SJSA1 (cell line): ENCODE measurements around the gene BLTP2. TPM values are rescaled to one million over a fixed set of nuclear protein-coding genes. Genes with fewer than 3 reads are reported as not detected.

ENCODE experiments used
- DNase-seq, 2 experiments: peaks; one replicate each; pipeline ENCODE4 v3.0.0-alpha.2; 2015 to 2020; ENCODE audit warnings: low spot score in 2 of 2, low read depth in 1 of 2
- H3K27ac ChIP-seq: fragments of 250-450 bp; sonication (Bioruptor Pico); 2 replicates; pipeline ENCODE4 v1.5.1; 2020; ENCODE audit warnings: mild to moderate bottlenecking, moderate library complexity
- H3K27me3 ChIP-seq: fragments of 250-450 bp; sonication (Bioruptor Pico); replicated peaks from 2 replicates; pipeline ENCODE4 v1.5.1; 2020; ENCODE audit warnings: mild to moderate bottlenecking, moderate library complexity
- H3K36me3 ChIP-seq: fragments of 250-450 bp; sonication (Bioruptor Pico); 2 replicates; pipeline ENCODE4 v1.5.1; 2020; ENCODE audit warnings: mild to moderate bottlenecking
- H3K4me1 ChIP-seq: fragments of 250-450 bp; sonication (Bioruptor Pico); replicated peaks from 2 replicates; pipeline ENCODE4 v1.6.1; 2021; ENCODE audit warnings: mild to moderate bottlenecking
- H3K4me3 ChIP-seq: fragments of 250-450 bp; sonication (Bioruptor Pico); 2 replicates; pipeline ENCODE4 v1.5.1; 2020; ENCODE audit warnings: mild to moderate bottlenecking
- H3K9me3 ChIP-seq: fragments of 250-450 bp; sonication (Bioruptor Pico); replicated peaks from 2 replicates; pipeline ENCODE4 v1.5.1; 2020; ENCODE audit warnings: mild to moderate bottlenecking
- total RNA-seq: library from RNA; depleted of rRNA; stranded (reverse); fragments of >200 nt; shearing (Covaris generic); gene quantifications from 2 replicates; pipeline ENCODE4 v1.2.3, GENCODE V29; 2014; rRNA removed

BLTP2 gene
- 52.0 and 58.8 TPM in 2 replicates for total RNA-seq

DNA sequence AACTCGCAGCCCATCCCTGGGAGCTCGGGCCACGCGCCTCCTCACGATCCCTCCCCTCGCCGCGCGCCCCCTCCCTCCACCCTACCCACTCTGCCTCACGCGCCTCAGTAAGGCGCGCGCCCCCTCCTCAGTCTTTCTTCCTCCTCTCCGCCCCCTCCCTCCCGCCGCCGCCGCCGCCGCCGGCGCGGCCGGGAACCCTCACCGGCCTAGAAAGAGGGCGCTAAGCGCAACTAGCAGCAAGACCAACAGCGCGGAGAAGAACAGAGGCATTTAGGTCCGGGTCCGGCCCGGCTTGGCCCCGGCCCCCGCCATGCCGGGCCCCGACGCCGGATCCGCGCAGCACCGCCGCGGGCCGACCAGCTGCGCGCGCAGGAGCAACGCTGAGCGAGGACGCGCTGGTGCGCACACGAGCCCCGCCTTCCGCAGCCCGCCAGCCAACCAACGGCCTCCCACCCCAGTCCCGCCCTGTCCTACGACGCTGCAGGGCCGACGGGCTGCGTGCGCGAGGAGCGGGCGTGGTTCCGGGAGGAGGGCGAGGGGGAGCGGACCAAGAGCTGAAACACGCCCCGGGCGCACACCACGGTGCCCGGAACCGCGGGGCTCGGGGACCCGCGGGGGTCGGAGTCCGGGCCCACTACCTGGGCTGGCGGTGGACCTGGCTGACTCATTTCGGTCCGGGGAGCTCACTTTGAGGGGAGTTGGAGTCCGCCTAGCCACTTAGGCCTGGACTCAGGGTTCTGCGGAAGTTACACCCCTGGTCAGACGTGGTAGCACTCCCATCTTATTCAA, at the start of gene BLTP2:
Gene BLTP2, minus strand, starts transcription at position 372 of the 789 bp plus-strand sequence. Its CDS starts 102 bp downstream, at position 270.
- peak; percentile 87 to 95 for DNase-seq
- H3K27ac ChIP-seq: peak within 1 kb of the TSS; percentile 43
- H3K4me3 ChIP-seq: peak within 1 kb of the TSS; percentile 59
- peaks cover 15% of the 10 kb centered on the region for H3K4me1 ChIP-seq
- no peaks in the 10 kb centered on the region for H3K9me3 ChIP-seq
- H3K36me3 ChIP-seq: peaks cover 62% of the 10 kb centered on the region
- H3K27me3 ChIP-seq: no peaks in the 10 kb centered on the region

DNA sequence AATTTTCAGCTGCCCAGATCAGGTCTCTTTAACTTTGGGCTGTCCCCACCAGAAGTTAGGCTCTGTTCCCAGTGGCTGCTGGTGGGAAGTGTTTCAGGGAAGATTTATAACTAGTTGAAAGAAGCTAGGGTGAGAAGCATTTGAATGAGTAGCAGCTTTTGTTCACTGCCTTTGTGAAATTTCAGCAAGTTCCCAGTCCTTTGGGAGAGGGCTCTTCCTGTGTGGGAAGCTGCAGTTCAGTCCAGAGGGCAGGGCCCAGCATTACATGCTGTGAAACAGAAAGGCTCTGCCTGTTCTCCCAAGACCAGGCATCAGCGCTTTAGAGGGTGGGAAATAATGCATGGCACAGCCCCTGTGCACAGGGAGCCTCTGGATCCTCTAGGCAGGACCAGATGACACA, 48.9 kb upstream of the BLTP2 start:
- Histone ChIP-seq H3K27ac (no peak overlapping the region), H3K4me1 (no peaks in the 10 kb centered on the region), H3K27me3 (no peaks in the 10 kb centered on the region), H3K36me3 (peaks cover 91% of the 10 kb centered on the region), H3K9me3 (no peaks in the 10 kb centered on the region), H3K4me3 (no peak overlapping the region)
- DNase-seq: no peak

DNA sequence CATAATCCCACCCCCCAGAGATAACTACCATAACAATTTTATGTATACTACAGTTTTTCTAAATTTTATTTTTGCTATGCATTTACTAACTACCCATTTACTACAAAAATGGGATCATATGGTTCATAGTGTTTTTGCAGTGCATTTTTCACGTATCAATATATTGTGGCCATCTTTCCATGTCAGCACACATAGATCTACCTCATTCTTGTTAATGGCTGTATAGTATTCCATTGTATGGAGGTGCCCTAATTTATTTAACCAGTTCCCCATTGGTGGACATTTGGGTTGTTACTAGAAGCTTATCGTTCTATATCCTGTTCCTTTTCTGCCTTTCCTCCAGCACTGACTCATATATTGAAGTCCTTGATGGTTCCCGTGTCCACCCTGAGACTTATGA, 44.1 kb upstream of the BLTP2 start:
- Histone ChIP-seq H3K27me3 (no peaks in the 10 kb centered on the region), H3K27ac (no peak overlapping the region), H3K9me3 (no peaks in the 10 kb centered on the region), H3K4me1 (no peaks in the 10 kb centered on the region), H3K4me3 (no peak overlapping the region), H3K36me3 (peaks cover 89% of the 10 kb centered on the region)
- no peak for DNase-seq

DNA sequence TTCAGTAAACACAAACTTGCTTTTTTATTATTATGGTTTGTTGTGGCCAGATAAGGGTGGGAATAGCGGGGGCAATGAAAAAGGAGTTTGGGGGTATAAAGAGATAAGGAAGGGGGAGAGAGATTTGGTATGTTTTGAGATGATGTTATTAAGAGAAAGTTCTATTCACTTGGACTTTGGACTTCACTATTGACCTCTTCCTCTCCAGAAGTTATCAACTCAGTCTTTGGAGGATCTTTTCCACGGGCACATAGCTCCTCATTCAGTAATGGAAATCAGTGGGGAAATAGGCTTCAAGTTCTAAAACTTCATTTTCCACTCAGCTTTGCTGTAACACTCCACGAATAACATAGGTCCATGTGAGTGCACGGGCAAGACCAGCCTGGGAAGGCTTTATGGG, 43.5 kb upstream of the BLTP2 start:
- H3K27ac ChIP-seq: no peak overlapping the region
- DNase-seq: no peak
- H3K4me3 ChIP-seq: no peak overlapping the region
- H3K27me3 ChIP-seq: no peaks in the 10 kb centered on the region
- H3K9me3 ChIP-seq: no peaks in the 10 kb centered on the region
- no peaks in the 10 kb centered on the region for H3K4me1 ChIP-seq
- peaks cover 88% of the 10 kb centered on the region for H3K36me3 ChIP-seq

DNA sequence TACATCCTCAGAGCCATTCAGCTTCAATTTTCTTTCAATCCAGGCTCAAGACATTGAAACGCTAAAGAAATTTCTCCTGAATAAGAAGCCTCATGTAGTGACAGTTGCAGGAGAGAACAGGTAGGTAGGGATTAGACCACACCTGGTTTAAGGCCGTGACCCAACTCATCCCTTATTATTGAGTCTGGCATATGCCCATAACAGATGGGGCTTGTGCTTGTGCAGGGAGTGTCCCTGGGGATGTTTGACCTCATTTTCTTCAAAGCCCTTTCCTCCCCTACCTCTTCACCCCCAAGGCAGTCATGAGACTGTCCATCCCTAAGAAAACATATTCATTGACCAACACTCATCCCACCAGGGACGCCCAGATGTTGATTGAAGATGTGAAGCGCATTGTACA, 41.3 kb upstream of the BLTP2 start:
- H3K27me3 ChIP-seq: no peaks in the 10 kb centered on the region
- H3K4me3 ChIP-seq: no peak overlapping the region
- peaks cover 97% of the 10 kb centered on the region for H3K36me3 ChIP-seq
- no peaks in the 10 kb centered on the region for H3K4me1 ChIP-seq
- no peak for DNase-seq
- no peak overlapping the region for H3K27ac ChIP-seq
- H3K9me3 ChIP-seq: no peaks in the 10 kb centered on the region

DNA sequence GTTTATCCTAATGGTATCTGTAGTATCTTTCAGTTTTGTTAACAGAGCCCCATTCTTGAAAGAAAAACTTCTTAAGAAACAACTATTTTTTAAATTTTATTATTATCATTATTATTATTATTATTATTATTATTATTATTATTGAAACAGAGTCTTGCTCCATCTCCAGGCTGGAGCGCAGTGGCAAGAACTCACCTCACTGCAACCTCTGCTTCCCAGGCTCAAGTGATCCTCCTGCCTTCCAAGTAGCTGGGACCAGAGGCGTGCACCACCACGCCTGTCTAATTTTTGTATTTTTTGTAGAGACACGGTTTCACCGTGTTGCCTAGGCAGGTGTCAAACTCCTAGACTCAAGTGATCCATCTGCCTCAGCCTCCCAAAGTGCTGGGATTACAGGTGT, 40.4 kb upstream of the BLTP2 start:
- H3K36me3 ChIP-seq: peaks cover 97% of the 10 kb centered on the region
- H3K27ac ChIP-seq: no peak overlapping the region
- H3K27me3 ChIP-seq: no peaks in the 10 kb centered on the region
- H3K4me1 ChIP-seq: no peaks in the 10 kb centered on the region
- DNase-seq: no peak
- no peak overlapping the region for H3K4me3 ChIP-seq
- H3K9me3 ChIP-seq: no peaks in the 10 kb centered on the region

DNA sequence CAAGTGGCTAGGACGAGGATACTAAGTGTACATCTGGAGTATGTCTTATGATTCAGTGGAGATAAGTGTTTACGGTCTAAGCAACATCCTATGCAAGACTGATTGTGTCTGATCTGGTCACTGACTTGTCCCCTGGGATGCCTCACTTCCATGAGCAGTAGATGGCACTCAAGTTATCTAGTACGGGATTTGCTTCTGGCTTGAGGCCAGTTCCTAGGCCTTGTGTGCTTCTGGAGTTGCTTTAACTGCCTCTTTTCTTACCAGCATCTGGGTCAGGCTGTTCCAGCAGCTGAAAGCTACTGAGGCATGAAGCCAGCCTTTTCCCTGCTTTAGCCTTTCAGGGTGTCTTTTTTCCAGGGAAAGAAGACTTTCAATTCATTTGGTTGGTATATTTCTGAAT, 40.0 kb upstream of the BLTP2 start:
- H3K36me3 ChIP-seq: peaks cover 97% of the 10 kb centered on the region
- no peak overlapping the region for H3K27ac ChIP-seq
- no peaks in the 10 kb centered on the region for H3K9me3 ChIP-seq
- no peaks in the 10 kb centered on the region for H3K4me1 ChIP-seq
- DNase-seq: no peak
- H3K27me3 ChIP-seq: no peaks in the 10 kb centered on the region
- no peak overlapping the region for H3K4me3 ChIP-seq

DNA sequence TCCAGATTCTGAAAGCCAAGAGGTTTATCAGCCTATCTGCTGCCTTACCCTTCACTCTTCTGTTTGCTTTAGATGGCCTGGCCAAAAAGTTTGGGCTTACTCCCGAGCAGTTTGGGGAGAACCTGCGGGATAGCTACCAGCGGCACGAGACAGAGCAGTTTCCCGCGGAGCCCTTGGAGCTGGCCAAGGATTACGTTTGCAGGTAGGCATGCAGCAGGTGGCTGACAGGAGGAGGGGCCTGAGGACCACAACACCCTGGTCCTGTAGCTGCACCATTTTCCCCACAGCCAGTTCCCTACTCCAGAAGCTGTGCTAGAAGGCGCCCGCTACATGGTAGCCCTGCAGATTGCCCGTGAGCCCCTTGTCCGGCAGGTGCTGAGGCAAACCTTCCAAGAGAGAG, 37.7 kb upstream of the BLTP2 start:
- no peaks in the 10 kb centered on the region for H3K9me3 ChIP-seq
- no peak for DNase-seq
- H3K4me3 ChIP-seq: no peak overlapping the region
- no peaks in the 10 kb centered on the region for H3K27me3 ChIP-seq
- no peak overlapping the region for H3K27ac ChIP-seq
- H3K36me3 ChIP-seq: peaks cover 97% of the 10 kb centered on the region
- no peaks in the 10 kb centered on the region for H3K4me1 ChIP-seq

DNA sequence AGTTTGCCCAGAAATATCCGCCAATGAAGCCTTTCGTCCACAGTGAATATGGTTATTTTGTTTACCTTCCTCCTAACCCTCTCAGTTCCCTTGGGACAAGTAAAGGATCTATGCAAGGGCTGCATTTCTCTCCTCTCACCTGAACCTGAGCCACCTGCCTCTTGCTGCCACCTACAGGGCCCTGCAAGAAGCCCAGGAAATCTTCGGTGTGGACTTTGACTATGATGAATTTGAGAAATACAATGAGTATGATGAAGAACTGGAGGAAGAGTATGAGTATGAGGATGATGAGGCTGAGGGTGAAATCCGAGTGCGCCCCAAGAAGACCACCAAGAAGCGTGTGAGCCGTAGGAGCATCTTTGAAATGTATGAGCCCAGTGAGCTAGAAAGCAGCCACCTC, 31.0 kb upstream of the BLTP2 start:
- H3K36me3 ChIP-seq: peaks cover 100% of the 10 kb centered on the region

DNA sequence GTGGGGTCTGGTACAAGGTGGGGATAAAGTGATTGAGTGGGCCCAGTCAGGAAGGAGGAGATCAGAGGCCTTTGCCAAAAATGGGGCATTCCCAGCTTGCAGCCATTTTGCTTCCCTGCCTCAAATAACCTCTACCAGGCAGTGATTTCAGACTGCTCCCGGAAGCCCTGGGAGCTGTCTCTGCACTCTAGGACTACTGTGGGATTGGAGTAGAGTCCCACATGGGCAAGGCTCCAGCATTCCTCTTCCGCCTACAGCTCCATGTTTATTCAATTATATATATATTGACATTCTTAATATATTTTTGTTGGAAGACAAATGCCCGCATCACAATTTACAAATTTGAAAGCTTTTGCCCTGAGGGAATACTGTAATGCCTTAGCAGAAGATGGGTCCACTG, 30.5 kb upstream of the BLTP2 start:
- no peak overlapping the region for H3K4me3 ChIP-seq
- H3K9me3 ChIP-seq: no peaks in the 10 kb centered on the region
- H3K27ac ChIP-seq: no peak overlapping the region
- H3K4me1 ChIP-seq: no peaks in the 10 kb centered on the region
- peaks cover 97% of the 10 kb centered on the region for H3K36me3 ChIP-seq
- H3K27me3 ChIP-seq: no peaks in the 10 kb centered on the region
- DNase-seq: no peak

More for the DNA sequence above, 31.0 kb upstream of the BLTP2 start:
- Histone ChIP-seq H3K4me1 (no peaks in the 10 kb centered on the region), H3K4me3 (no peak overlapping the region), H3K27ac (no peak overlapping the region), H3K9me3 (no peaks in the 10 kb centered on the region), H3K27me3 (no peaks in the 10 kb centered on the region)
- DNase-seq: no peak

DNA sequence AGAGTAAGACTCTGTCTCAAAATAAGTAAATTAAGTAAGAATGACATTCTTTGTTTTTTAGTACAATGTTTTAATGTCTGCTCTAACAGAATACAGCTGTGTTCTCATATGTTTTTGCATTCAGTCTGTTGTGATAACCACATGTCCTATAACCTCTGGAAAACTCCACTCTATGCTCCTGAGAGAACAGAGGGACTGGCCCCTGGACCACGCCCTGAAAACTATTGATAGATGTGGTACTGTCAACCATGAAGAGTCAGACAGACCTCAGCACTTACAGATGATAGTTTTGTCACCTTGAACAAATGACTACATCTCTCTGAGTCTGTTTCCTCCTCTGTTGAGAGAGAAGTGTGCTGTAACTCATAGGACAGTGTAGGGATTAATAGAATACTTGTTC, 25.0 kb upstream of the BLTP2 start:
- Histone ChIP-seq H3K9me3 (no peaks in the 10 kb centered on the region), H3K4me3 (no peak overlapping the region), H3K36me3 (peaks cover 90% of the 10 kb centered on the region), H3K4me1 (no peaks in the 10 kb centered on the region), H3K27me3 (no peaks in the 10 kb centered on the region), H3K27ac (no peak overlapping the region)
- no peak for DNase-seq

DNA sequence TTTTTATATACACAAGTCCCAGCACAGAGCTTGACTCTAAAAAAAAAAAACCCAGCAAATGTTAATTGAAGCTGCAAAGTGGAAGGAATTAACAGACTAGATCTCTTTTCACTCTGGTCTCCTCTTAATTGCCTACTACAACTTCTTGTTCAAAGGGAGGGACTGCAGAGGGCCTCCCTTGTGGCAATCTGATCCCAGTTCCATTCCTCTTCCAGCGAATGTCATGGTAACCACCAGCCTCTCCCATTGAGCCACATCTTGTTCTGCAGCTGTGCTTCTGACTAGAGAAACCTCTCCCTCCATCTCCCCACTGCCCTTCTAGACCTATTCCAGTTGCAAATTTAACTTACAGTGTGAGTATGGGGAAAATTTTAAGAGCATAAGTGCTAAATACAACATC, 22.9 kb upstream of the BLTP2 start:
- no peaks in the 10 kb centered on the region for H3K27me3 ChIP-seq
- H3K36me3 ChIP-seq: peaks cover 86% of the 10 kb centered on the region
- no peak for DNase-seq
- H3K4me1 ChIP-seq: peaks cover 9% of the 10 kb centered on the region
- no peak overlapping the region for H3K4me3 ChIP-seq
- no peak overlapping the region for H3K27ac ChIP-seq
- H3K9me3 ChIP-seq: no peaks in the 10 kb centered on the region

DNA sequence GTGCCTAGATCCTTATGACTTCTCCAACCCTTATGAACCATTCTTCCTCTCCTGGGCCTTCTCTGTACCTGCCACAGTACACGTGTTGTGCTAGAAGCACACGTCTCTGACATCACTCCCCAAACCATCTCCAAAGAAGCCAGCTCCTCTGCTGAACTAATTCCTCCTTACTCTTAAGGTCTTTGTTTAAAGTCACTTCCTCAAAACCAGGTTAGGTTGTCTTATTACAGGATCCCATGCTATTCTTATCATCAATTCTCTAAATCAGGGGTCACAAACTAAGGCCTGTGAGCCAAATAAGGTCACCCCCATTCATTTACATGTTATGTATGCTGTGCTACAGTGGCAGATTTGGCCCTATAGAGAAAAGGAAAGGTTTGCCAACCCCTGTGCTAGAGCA, 21.0 kb upstream of the BLTP2 start:
- Histone ChIP-seq H3K4me3 (no peak overlapping the region), H3K27ac (no peak overlapping the region), H3K27me3 (no peaks in the 10 kb centered on the region), H3K36me3 (peaks cover 80% of the 10 kb centered on the region), H3K9me3 (no peaks in the 10 kb centered on the region), H3K4me1 (peaks cover 12% of the 10 kb centered on the region)
- DNase-seq: no peak

DNA sequence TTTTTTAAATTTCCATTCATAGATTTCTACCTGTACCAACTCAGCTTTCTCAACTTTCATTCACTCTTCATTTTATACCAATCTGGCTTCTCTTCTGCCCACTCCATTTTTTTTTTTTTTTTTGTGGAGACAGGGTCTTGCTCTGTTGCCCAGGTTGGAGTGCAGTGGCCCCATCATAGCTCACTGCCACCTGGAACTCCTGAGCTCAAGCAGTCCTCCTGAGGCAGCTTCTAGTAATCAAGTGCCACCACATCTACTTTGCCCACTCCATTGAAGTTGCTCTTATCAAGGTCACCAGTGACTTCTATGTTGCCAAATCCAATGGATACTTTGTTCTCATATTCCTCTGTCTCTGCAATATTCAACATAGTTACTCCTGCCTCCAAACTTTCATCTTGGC, 18.8 kb upstream of the BLTP2 start:
- no peaks in the 10 kb centered on the region for H3K27me3 ChIP-seq
- no peak for DNase-seq
- H3K4me3 ChIP-seq: no peak overlapping the region
- peaks cover 71% of the 10 kb centered on the region for H3K36me3 ChIP-seq
- peaks cover 17% of the 10 kb centered on the region for H3K4me1 ChIP-seq
- H3K9me3 ChIP-seq: no peaks in the 10 kb centered on the region
- no peak overlapping the region for H3K27ac ChIP-seq

DNA sequence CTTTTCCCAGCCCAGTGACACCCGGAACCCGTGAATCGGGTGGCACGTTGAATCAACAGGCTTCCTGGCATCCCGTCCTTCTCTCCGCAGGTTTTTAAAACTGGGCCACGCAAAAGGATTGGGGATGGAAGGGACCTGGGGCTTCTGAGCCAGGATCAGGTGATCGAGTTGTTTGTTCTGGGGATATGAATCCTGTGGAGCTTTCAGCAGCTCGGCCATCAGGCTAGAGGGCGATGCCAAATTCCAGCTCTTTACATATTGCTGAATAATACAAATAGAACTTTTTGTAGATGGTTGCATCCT, 17.5 kb upstream of the BLTP2 start:
- Histone ChIP-seq H3K4me1 (peaks cover 17% of the 10 kb centered on the region), H3K9me3 (no peaks in the 10 kb centered on the region), H3K27ac (peak overlapping the region; percentile 87), H3K4me3 (peak overlapping the region; percentile 76), H3K36me3 (peaks cover 69% of the 10 kb centered on the region), H3K27me3 (no peaks in the 10 kb centered on the region)
- DNase-seq: no peak
